ENCODE measurements around the gene PIK3CG.

Gene PIK3CG

DNA sequence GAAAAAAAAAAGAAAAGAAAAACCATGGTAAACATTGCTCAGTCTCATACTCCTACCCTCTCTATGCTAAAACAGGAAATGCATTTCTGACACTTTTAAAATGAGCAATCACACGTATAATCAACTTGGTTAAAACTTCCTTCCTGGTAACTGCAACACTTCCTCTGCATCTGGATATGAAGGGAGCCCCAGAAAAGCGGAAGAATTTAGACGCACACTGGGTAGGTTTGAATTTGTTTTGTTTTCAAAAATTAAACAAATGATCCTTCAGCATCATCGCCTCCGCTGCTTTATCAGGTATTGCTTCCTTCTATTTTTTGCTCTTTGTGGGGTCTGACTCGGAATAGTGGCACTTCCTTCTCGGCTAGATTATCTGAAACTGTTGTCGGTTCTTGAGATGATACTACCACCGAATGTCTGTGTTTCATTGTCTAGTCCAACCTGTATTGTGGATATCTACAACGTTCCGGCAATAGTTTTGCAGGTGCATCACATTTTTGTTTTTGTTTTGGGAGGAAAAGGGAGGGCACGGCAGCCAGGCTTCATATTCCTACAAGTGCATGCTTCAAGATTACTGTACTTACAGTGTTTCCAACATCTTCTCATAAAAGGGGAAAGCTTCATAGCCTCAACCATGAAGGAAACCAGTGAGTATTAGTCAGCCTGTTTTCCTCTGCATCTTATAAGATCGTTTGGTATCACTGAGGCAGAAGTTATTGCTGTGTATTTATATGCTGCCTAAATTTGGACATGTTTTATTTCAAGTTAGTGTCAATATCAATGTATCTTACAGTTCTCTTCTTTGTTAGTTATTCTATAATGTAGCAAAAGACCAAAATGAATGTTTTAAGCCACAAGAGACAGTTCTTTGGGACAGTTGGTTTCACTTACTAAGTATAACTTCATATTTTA is at the start of gene PIK3CG:
Gene PIK3CG (plus strand): TSS at position 153 of the 912 bp plus-strand sequence. CDS start 2,280 bp downstream, outside the sequence.
- peak within 1 kb of the TSS; percentile 69 for H3K4me2 ChIP-seq (ENCODE audit: low read length)
- H2AFZ ChIP-seq (ENCODE audit: low read depth, low read length): no peak within 1 kb of the TSS
- peaks cover 54% of the 10 kb centered on the region for H3K4me1 ChIP-seq (ENCODE audit: low read length)
- peak within 1 kb of the TSS; percentile 89 for H3K9ac ChIP-seq (ENCODE audit: low read length)
- no peaks in the 10 kb centered on the region for H3K9me3 ChIP-seq (ENCODE audit: insufficient read depth, low read length)
- H4K20me1 ChIP-seq (ENCODE audit: insufficient read depth, low read length): no peaks in the 10 kb centered on the region
- peak within 1 kb of the TSS; percentile 88 for H3K4me3 ChIP-seq (ENCODE audit: low read length)
- H3K79me2 ChIP-seq (ENCODE audit: low read length): peaks cover 45% of the 10 kb centered on the region
- H3K27me3 ChIP-seq (ENCODE audit: low read depth, low read length): peaks cover 4% of the 10 kb centered on the region; the same call in 1 of the 2 replicates
- peaks cover 33% of the 10 kb centered on the region for H3K36me3 ChIP-seq (replicated peaks; ENCODE audit: low read depth, low read length)
- TF ChIP-seq EZH2phosphoT487 (IDR thresholded peaks at IDR 0.05; ENCODE audit: low read depth): no peak
- TF ChIP-seq, protein P1, sequence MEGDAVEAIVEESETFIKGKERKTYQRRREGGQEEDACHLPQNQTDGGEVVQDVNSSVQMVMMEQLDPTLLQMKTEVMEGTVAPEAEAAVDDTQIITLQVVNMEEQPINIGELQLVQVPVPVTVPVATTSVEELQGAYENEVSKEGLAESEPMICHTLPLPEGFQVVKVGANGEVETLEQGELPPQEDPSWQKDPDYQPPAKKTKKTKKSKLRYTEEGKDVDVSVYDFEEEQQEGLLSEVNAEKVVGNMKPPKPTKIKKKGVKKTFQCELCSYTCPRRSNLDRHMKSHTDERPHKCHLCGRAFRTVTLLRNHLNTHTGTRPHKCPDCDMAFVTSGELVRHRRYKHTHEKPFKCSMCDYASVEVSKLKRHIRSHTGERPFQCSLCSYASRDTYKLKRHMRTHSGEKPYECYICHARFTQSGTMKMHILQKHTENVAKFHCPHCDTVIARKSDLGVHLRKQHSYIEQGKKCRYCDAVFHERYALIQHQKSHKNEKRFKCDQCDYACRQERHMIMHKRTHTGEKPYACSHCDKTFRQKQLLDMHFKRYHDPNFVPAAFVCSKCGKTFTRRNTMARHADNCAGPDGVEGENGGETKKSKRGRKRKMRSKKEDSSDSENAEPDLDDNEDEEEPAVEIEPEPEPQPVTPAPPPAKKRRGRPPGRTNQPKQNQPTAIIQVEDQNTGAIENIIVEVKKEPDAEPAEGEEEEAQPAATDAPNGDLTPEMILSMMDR (IDR thresholded peaks at IDR 0.05; ENCODE audit: low read depth, low read length): no peak
- peak within 1 kb of the TSS; percentile 97 for H3K27ac ChIP-seq (ENCODE audit: low read length)

DNA sequence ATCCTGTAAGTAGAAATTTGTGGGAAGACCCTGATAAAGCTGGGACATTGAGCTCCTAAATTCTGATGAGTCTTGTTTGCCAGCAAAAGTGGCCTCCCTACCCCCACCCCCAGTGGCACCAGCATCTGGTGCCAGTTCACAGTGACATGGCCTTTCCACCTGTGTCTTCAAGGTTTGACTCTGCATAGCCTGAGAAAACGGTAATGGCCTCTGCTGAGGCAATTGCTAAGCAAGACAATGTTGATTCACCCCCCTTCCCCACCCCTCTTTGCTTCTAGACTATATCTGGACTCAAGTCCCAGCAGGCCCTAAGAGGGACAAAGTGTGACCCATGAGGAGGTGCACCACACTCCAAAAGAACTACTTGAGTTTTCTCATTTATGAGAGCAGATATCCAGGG is 48.0 kb upstream of the PIK3CG start:
- Histone ChIP-seq H3K27me3 (ENCODE audit: low read depth, low read length) (no peaks in the 10 kb centered on the region), H3K36me3 (replicated peaks; ENCODE audit: low read depth, low read length) (no peaks in the 10 kb centered on the region), H2AFZ (ENCODE audit: low read depth, low read length) (no peak overlapping the region), H3K9me3 (ENCODE audit: insufficient read depth, low read length) (no peaks in the 10 kb centered on the region), H3K4me1 (ENCODE audit: low read length) (peaks cover under 1% of the 10 kb centered on the region; the same call in 1 of the 2 replicates), H3K4me2 (ENCODE audit: low read length) (no peak overlapping the region), H4K20me1 (ENCODE audit: insufficient read depth, low read length) (no peaks in the 10 kb centered on the region), H3K79me2 (ENCODE audit: low read length) (no peaks in the 10 kb centered on the region), H3K4me3 (ENCODE audit: low read length) (no peak overlapping the region), H3K27ac (ENCODE audit: low read length) (no peak overlapping the region), H3K9ac (ENCODE audit: low read length) (no peak overlapping the region)
- TF ChIP-seq EZH2phosphoT487 (IDR thresholded peaks at IDR 0.05; ENCODE audit: low read depth): no peak
- TF ChIP-seq, protein P1 (IDR thresholded peaks at IDR 0.05; ENCODE audit: low read depth, low read length): no peak

DNA sequence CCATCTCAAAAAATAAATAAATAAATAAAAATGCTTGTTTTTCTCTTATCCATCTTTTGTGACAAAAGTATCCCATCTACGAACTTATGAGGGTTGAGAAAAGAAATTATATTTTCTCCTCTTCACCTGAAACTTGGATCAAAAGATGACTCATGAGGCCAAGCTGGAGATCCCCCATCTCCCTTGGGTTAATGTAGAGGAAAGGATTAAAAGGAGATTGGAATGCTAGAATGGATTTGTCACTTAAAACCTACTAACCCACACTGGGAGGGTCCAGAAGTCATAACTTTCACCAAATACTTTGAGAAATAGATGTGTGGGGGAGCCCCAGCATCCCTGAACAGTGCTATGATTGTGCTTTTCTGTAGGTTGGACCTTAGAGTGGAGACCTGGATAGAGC is 46.3 kb upstream of the PIK3CG start:
- Histone ChIP-seq H3K27me3 (ENCODE audit: low read depth, low read length) (no peaks in the 10 kb centered on the region), H3K79me2 (ENCODE audit: low read length) (no peaks in the 10 kb centered on the region)

DNA sequence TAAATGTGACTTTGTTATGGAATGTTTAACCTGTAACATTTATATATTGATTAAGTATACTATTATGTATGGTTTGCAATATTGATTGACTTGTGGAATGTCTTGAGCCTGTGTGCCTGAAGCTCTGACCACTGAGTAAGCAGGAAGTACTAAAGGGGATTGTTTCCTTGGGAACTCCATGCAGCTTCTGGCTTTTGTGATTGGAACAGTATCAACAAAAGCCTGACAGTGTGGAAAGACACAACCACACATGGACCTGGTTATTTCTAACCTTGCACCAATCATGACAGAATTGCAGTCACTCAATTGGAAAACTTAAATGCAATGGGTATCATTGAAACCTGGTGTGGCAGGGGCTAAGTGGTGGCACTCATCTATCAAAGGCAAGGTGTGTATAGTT is 45.5 kb upstream of the PIK3CG start:
- Histone ChIP-seq H3K27ac (ENCODE audit: low read length) (no peak overlapping the region), H2AFZ (ENCODE audit: low read depth, low read length) (no peak overlapping the region), H3K9ac (ENCODE audit: low read length) (no peak overlapping the region)

More for the DNA sequence above, 46.3 kb upstream of the PIK3CG start:
- Histone ChIP-seq H3K9me3 (ENCODE audit: insufficient read depth, low read length) (no peaks in the 10 kb centered on the region), H3K4me2 (ENCODE audit: low read length) (no peak overlapping the region), H3K36me3 (replicated peaks; ENCODE audit: low read depth, low read length) (no peaks in the 10 kb centered on the region), H2AFZ (ENCODE audit: low read depth, low read length) (no peak overlapping the region), H4K20me1 (ENCODE audit: insufficient read depth, low read length) (no peaks in the 10 kb centered on the region), H3K4me3 (ENCODE audit: low read length) (no peak overlapping the region), H3K27ac (ENCODE audit: low read length) (no peak overlapping the region), H3K9ac (ENCODE audit: low read length) (no peak overlapping the region), H3K4me1 (ENCODE audit: low read length) (no peaks in the 10 kb centered on the region)
- no peak for TF ChIP-seq EZH2phosphoT487 (IDR thresholded peaks at IDR 0.05; ENCODE audit: low read depth)
- TF ChIP-seq, protein P1 (IDR thresholded peaks at IDR 0.05; ENCODE audit: low read depth, low read length): no peak

More for the DNA sequence above, 45.5 kb upstream of the PIK3CG start:
- Histone ChIP-seq H3K4me3 (ENCODE audit: low read length) (no peak overlapping the region), H3K36me3 (replicated peaks; ENCODE audit: low read depth, low read length) (no peaks in the 10 kb centered on the region), H3K9me3 (ENCODE audit: insufficient read depth, low read length) (no peaks in the 10 kb centered on the region), H3K79me2 (ENCODE audit: low read length) (no peaks in the 10 kb centered on the region), H3K4me1 (ENCODE audit: low read length) (no peaks in the 10 kb centered on the region), H3K4me2 (ENCODE audit: low read length) (no peak overlapping the region), H3K27me3 (ENCODE audit: low read depth, low read length) (no peaks in the 10 kb centered on the region), H4K20me1 (ENCODE audit: insufficient read depth, low read length) (no peaks in the 10 kb centered on the region)
- TF ChIP-seq, protein P1 (IDR thresholded peaks at IDR 0.05; ENCODE audit: low read depth, low read length): no peak
- no peak for TF ChIP-seq EZH2phosphoT487 (IDR thresholded peaks at IDR 0.05; ENCODE audit: low read depth)
